DMS153 (cell line): Measurements from ENCODE around the gene COMT.
A peak's percentile ranks its signal among the peaks of the same experiment; 100 is the strongest.

Source experiments
- DNase-seq: peaks from one replicate; lab custom pipeline; 2025; lab: John Stamatoyannopoulos, UW

Gene COMT

DNA sequence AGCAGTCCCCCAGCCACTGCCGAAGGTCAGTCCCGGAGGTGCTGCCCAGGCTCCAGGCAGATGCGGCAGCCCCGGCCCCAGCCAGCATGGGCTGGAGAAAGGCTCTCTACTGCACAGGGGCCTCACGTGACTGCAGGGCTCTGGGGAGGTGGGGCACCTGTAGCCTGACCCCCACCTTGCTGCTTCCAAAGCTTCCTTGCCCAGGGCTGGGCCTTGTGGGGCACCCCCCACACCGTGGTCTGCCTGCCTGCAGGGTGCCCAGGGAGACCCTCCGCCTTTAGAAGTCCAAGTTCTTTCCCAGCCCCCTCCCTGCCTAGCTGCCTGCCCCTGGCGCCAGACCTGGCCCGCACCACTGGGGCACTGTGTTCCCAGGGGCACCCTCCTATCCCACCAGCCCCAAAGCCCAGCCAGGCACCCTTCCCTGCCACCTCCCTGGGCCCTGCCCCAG lies 28.5 kb downstream of the COMT start:
- DNase-seq = no peak

DNA sequence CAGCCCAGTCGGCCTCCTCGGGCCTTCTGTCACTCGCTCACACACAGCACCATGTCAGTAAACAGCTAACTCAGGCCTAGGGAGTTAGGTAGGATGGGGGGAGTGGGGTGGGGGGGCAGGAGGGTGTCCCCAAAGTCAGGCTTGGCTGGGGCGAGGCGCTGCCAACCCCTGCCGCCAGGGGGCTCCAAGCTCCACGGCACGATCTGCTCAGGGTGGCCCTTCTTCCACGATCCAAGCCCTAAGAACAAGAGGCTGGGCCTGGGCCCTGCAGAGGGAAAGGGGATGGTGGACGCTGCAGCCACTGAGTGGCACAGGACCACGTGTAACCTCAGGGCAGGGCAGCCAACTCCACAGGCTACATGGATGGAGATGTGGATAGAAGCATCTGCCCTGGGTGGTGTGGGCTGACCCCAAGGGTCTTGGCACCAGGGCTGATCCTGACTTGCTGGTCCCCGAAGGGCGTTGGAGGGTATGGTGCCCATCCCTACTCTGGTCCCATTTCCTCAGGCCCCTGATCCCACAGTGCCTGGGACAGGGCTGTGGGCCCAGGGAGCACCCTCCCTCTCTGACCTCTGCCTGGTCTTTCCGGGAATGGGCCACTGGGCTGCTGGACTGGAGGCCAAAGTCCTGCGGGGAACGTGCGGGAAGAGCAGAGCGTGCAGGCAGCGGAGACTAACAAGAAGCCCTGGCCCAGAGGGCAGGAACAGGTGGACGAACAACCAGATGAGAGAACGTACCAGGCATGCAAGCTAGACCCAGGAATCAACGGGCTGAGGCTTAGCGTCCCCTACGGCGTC lies 29.1 kb downstream of the COMT start:
- no peak for DNase-seq

DNA sequence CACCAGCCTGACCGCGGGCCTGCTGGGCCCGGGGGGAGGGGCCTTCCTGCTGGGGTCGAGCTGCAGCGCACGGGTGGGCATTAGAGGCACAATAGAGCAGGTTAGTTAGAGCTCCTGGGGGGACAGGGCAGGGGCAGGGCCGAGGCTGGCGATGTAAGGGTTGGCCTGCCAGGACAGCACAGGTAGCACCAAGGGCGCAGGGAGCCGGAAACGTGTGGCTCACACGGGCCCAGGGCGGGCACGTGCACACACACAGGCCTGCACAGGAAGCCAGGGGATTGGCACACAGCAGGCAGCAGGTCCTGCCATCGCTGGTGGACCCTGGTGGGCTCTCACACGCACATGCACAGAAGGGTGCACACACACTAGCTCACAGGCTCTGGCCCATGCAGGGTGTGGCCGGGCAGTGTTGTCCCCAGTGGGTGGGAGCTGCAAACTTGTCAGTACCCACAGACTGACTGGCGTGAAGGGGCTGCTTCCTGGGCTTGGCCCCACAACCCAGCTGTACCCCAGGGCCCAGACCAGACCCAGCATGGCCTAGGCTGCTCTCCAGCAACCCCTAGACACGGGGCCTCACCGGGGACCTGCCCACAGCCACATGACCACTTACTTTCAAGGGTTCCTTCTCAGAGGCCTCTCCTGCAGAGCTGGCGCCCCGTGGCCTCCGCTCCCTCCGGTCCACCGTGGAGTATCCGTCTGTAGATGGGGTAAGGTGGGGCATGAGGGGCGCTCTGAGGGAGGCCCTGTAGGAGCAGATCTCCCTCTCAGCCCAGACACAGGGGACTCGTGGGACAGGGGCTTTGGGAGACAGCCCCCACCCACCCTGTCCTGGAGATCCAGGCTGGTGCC lies 29.9 kb downstream of the COMT start:
- no peak for DNase-seq

DNA sequence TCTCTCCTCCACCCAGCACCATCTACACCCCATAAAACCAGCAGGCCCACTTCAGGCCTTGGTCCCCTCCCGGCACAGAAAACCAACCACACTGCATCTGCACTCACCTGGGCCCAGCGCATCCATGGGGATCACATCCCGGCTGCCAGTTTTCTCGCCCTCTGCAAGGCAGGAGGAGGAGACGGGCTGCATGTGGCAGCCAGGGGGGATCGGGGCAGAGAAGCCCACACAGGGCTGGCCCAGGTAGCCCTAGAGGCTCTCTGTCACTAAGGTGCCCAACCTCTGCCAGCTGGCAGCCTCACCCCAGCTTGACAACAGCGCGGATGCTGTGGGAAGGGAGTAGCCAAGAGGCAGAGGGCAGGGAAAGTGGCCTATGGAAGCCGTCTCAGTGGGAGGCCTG lies 30.7 kb downstream of the COMT start:
- no peak for DNase-seq

DNA sequence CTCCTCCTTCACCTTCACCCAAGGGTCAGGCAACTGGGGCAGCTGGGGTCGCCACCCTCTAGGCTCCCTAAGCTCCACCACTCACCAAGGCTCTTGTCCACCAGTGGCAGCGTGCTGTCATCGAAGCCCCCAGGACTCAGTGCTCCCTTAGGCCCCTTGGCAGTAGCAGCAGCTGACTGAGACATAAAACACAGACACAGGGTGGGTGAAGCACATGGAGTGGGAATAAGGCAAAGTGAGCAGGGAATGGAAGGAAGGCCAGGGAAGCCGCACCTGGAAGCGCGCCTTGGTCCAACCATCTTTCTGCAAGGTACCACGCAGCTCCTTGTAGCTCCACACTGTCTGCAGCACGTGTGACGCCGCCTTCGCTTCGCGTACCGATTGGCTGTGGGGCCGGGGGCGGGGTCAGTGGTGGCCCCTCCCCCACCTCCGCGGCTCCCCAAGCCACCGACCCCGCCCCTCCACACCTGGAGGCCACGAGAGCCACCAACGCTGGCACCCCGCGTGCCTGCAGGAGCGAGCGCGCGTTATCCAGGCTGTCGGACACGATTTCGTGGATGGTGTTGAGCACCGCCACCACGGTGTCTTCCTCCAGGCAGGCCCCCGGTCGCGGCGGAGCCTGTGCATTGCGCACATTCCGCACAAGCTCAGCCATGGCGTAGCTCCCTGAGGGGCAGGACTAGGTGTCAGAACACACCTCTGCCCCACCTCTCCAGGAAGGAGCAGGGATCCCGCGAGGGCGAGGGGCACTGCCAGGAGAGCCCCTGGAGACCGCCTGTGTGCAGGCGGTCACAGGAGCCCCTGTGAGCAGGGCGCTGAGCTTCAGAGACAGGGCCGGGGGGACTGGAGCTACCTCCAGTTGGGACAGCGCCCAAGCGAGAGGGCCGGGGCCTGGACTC lies 31.3 kb downstream of the COMT start:
- no peak for DNase-seq

DNA sequence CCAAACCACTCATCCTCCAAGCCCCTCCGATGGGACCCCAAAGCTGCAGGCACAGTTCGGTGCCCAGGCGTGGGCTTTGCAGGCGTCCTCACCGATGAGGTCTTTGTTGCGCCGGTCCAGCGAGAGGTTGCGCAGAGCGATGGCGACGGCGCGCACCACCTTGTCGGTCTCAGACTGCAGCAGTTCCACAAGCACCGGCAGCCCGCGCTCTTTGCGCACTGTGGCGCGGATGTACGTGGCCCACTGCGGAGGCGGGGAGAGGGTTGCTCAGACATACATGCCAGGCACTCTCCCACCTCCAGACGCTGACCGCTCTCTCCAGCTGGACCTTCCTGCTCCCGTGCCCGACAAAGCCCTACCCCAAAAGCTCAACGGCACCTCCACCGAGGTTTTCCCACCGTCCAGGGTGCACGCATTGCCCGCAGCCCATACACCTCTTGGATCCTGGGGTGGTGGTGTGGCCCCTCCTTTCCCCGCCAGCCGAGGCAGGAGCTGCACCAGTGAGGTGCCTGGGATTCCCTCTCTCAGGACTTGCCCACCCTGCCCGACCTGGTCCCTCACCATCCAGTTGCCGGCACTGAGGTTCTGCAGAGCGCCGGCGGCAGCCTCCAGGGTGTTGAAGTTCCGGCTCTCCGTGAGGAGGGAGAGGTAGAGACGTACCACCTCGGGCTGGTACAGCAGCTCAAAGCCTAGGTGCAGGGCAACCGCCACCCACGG lies 32.1 kb downstream of the COMT start:
- DNase-seq = no peak

DNA sequence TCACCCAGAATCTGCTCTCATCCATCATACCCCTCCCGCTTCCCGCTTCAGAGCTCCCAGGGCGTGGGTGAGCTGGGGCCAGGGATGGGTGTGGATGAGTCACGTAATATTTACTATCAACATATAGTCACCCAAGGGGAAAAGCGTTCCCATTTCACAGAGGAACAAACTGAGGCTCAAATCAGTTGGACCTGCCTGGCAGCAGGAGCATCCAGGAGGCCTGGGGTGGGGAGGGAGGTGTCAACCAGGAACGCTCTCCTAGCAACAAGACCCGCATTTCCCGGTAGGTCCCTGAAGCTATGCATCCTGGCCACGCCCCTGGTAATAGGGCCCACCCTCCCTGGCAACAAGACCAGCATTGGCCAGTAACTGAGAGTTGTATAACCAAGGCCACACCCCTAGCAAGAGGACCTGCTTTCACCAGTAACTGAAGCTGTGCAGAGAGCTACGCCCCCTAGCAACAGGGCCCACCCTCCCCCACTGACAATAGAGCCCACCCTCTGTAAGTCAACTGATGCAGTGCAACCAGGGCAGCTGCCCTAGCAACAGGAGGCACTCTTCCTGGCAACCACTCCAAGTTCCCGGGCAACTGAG lies 32.8 kb downstream of the COMT start:
- DNase-seq = peak; percentile 91

DNA sequence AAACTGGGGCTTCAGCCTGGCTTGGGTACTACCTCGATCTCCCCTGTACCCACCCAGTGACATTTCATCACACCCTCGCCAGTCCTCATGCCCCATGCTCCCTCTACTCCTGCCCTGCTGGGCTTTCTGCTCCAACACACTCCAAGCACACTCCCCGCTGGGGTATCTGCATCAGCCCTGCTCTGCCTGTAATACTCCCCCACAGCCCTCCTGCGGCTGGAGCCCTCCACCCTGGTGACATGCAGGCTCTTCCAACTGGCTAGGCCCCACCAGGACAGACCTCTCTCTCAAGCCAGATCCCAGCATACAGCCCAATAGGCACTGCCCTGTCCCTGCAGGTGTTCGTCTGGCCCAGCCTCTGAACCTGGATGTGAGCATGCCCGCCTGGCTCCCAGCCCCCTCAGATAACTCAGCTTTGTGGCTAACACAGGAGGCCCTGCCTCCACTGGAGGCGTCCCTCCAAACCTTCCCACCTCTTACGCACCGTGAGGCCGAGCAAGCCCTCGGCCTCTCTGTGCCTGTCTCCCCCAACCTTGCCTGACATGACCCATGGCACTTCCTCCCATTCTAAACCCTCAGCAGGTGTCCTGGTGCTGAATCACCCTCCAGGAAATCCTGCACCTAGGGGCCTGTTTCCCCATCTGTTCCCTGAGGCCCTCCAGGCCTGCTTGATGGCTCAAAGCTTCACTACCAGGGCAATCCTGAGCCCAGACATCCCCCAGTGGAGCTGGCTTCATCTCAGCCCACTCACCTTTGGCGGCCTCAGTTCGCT lies 33.5 kb downstream of the COMT start:
- DNase-seq = peak; percentile 56

DNA sequence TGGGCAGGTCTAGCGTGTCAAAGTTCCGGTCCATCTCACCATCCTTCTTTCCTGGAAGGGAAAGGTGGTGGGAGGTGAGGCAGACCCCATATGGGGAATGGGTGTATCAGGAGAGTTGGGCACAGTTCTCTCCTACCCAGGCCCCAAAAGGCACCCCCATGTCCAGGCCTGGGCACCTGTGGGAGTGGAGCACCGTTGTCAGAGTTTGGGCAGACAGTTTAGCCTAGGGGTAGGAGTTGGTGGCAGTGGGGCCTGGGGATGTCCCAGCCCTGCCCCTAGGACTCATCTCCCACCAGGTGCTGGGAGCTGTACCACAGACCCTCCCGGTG lies 34.1 kb downstream of the COMT start:
- no peak for DNase-seq

DNA sequence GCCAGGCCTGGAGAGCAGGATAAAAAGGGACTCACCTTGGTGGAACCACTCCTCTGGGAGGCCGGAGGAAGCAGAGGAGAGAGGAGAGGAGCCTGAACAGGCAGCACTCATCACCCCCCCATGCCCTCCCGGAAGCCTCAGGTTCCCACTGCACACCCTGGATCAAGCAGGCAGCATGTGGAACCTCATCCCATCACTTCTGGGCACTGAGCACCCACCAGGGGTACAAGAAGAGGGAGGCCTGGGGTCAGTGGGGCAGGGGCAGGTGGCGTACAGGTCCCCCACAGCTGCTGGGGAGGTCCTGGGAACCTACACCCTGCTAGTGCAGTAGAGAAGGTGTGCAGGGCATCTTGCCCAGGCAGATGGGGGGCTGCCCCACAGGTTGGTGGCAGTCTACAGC lies 35.1 kb downstream of the COMT start:
- DNase-seq = no peak

DNA sequence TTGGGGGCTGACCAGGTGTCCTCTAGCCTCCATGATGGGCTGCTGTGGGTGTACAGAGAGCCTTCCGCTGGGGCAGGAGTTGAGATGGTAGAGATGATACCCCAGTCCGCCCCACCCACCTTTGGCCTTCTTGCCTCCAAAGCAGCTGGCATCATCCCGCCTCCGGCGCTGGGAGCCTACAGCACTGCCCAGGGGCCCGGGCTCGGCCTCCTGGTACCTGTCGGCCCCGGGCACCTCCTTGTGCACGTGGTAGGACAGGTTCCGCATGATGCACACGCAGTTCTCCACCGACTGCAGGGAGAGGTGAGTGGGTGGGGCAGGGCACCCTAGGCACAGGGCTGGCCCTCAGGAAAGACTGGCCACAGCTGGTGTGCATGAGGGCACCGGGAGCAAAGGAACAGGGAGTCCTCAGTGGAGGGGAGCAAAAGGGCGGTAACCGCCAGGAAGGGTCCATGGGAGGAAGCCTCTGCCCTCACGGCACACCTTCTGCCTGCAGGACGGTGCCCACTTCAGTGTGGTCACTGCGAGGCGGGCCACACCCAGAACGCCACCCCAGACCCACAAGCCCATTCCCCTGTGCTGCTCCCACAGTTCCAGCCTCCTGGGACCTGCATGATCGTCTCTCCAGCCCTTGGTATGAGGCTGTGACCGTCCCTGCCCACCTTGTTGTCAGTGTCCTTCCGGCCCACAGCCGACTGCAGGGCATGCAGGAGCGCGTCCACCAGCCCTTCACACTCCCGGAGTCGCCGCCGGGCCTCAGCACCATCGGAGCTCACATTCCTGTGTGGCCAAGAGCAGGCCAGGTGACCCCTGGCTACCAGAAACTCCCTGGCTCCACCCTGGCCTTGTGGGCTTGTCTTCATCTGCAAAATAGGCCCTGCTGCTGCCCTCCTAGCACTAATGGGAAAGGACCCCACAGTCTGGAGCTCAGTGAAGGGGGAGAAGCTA lies 36.0 kb downstream of the COMT start:
- no peak for DNase-seq

DNA sequence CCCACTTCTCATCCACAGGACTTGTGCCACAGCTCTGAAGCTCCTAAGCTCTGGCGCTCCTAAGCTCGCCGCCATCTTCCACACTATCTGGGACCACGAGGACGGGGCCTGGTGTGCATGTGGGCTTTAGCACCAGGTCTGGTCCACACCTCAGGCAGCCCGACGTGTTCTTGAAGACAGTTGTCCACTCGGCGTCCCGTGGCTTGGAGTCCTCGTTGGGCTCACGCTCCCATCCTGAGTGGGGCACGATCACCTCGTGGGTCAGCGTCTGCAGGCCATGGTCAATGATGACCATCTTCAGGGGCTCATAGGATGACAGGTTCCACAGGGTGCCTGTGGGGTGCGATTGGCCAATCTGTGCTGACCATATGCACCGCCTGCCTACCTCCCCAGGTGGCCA lies 37.2 kb downstream of the COMT start:
- no peak for DNase-seq

DNA sequence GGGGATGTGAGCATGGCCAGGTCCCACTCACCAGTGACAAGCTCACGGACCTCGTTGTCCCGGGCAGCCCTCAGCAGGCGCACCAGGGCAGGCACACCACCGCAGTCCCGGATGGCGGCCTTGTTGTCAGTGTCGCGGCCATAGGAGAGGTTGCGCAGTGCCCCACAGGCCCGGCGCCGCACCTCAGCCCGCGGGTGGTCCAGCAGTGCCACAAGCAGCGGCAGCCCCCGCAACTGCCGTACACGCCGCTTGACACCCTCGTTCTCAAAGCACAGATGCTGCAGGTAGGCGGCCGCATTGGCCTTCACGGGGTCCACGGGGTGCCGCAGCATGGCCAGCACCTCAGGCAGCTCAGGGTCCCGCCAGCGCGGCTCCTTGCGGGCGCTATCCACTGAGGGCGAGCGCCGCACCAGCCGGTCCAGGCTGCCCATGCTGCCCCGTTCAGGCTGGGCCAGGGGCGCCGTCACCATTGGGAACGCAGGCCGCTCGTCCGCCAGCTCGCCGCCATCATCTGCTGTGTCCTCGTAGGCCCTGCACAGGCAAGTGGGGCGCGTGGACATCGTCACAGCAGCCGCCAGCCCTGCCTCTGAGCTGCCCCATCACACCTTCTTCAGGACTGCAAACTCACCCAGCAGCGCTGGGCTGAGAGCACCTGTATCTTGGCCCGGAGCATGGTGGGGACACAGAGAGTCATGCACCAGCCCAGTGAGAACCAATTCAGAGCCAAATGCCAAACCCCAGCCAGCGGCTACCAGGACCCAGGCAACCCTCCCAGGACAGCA lies 38.3 kb downstream of the COMT start:
- DNase-seq = no peak

DNA sequence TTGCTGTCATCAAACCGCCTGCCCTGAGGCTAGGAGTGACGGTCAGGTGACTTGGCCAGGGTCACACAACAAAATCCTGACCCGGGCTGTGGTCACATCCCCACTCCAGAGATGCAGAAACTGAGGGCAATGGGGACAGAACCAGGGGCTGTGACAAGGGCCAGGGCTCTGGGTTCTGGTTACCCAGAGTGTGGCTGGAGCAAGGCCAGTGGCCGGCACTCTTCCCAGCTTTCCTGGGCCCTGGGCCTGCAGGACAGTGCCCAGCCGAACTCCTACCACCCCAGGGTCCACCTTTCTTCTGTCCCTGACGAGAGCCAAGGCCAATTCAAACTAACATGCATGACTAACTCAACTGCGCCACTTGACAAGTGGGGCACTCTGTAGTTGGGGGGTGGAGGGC lies 39.2 kb downstream of the COMT start:
- no peak for DNase-seq

DNA sequence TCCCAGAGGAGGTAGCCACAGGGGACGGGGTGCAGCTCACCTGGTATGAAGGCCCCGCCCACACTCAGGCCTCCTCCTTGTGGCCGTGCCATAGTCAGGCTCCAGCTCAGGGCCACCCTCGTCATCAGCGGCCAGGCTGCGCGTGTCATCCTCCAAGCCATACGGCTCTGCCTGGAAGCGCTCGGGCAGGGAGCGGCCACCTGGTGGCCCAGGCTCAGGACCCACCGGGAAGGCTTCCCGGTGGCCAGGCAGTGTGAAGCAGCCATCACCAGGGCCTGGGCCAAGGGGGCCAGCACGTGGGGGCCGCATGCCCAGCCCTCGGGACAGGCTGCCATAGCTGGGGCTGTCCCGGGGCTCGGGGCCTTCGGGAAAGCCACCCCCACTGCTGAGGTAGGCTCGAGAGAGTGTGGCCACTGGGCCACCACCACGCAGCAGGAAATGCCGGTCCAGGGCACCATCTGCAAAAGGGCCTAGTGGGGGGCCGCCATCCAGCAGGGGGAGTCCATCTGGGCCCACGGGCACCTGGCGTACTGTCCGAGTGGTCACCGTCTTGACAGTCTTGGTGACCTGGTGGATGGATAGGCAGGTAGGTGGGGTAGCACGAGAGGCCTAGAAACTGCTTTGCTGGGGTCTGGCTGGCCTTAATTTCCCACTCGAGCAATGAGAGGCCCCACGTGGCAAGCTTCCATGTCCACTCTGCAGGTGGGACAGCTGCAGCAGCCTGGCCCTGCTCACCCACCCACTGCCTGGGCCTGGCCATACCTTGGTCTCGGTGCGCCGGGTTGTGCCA lies 39.8 kb downstream of the COMT start:
- no peak for DNase-seq

DNA sequence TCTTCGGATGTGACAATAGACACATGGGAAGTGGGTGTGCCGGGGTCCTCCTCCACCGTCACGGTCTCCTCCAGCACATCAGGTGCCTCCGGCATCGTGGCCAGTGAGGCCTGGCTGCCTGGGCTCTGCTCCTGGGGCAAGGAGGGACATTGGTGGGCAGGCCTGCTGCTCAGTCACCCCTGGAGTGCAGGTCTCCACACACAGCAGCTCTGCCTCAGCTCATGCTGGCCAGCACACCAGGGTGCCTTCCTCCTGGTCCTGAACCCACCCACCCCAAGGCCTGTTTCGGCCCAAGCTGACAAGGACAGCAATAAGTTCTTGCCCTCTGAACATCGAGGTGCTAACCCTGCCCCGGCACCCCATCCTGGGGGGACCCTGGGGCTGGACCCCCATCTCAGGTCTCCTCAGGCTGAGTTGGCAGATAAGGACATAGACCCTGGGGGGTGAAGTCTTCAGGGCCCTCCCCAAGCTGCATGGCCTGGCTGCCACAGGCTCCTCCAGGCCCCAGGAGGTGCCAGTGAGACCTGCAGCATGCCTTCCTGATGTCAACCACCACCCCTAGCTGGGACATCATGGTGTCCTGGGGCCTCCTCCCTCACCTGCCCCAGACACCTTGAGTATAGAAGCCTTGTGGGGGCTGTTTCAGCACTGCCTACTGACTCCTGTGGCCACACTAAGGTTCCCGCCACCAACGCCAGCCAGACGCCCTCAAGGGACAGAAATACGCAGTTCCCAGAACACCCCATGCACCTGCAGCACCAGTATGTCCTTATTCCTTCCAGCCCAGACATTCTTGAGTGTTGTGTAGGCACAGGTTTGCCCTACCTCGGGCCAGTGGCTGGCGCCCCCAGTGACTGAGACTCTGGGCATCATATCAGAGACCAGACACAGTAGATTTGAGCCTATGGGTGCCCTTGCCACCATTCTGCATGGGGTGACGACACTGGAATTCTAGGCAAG lies 40.7 kb downstream of the COMT start:
- no peak for DNase-seq
